Dermis blood vessel endothelial cell (primary cell): ENCODE data around the gene CACNB2. TPM values are rescaled to one million over a fixed set of nuclear protein-coding genes. Genes with fewer than 3 reads are reported as not detected.

Experiments
- DNase-seq: peaks from one replicate; pipeline ENCODE4 v3.0.0; 2010
- total RNA-seq: library from RNA; depleted of rRNA; stranded (reverse); fragments of >200 nt; gene quantifications from 2 replicates; pipeline ENCODE4 v1.2.3, GENCODE V29; 2014

CACNB2 gene
- total RNA-seq, 1 donor from 2014 or later: not detected

- DNase-seq: no peak
Measured at GRCh38 chr10:18456984-18457383, 316.8 kb downstream of the CACNB2 start.

DNA sequence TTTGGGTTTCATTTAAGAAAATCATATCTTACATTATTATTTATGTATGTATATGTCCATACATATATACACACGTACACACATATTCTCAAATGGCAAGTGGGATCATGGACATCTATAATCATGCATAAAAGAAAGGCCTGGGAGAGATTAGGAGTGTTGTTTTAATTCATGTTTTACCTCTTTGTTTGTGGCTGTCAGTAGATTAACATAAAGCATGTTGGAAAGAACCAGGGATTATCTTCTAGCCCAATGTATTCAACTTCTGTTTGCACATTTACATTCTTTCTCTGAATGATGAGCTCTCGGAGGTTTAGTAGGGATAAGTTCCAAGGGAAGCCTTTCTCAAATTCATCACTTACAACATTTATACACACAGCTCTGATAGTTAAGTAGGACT lies 319.8 kb downstream of the CACNB2 start:
- no peak for DNase-seq

DNA sequence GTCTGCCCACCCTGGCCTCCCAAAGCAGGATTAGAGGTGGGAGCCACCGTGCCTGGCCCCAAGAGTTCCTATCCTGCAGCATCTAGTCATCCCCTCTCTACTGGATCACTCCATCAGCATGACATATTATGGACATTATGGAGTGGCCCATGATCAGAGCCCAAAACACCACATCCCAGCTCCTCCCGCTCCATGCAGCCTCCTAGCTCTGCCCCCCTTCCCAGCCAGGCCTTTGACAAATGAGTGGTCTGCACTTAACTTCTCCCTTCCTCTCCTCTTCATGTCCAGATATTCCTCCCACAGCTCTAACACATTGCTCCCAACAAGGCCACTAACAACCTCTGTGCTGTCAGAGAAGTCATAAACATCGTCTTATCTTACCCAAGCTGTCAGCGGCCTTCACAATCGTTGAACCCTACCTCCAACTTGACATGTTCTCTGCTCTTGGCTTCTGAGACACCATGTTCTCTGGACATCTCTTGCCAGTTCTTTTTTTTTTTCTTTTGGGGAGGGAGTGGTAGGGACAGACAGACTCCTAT lies 323.5 kb downstream of the CACNB2 start:
- no peak for DNase-seq

DNA sequence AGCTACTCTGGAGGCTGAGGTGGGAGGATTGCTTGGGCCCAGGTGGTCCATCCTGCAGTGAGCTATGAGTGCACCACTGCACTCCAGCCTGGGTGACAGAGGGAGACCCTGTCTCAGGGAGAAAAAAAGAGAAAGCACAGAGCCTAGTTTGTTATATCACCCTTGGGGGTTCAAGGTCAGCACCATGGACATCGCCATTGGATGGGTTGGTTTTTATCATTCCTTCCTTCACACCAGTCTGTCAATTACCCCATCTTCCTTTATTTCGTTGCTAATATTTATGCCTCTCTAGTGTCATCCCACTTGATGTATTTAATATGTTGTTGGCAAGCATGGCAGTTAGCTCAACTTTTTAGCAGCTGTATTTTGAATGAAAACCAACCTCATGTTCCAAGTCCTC lies 328.9 kb downstream of the CACNB2 start:
- no peak for DNase-seq

GRCh38 chr10:18472977-18473376 lies 332.8 kb downstream of the CACNB2 start:
- no peak for DNase-seq

DNA sequence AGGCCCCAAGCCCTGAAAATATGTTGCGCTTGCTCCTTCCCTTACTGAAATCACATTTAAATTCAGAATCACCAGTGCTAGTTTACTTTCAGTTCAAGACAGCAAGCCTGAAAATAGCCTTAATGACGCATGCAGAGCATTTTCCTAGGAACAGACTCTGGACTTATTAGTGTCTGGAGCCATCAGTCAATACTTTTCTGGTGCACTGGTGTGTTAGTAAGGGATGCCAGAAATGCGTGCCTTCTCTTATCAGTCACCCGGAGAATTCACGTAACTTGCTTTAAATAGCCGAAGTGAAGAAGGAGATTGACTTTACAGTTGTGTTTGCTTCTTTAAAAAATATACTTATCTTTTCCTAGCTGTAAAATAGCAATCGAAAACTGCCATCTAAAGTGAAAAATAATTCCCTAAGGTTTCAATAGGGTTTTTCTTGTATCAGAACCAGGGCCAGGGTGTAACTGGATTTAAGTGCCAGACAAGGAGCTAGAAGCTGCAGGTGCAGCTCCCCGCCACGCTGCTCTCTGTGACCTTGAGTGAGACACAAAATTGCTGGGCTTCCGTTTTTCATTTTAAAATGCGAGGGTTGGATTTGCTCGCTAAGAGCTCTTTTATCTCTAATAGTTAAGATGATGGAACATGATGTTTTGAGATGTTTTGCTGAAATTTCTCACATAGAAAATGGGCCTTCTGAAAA lies 333.3 kb downstream of the CACNB2 start:
- DNase-seq: no peak

DNA sequence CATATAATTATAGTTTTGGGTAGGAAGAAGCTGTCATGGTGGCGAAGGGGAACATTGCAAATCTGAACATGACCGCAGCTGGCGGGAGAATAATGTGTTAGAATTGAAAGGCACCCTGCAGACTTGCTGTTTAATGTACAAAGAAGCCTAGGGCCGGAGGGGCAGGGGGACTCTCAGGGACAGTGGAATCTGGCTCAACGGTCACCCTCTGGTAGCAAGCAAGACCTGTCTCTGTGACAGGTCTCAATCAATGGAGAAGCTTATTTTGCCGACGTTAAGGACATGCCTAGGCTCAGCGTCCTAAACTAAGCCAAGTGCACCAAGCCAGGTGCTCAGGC lies 333.9 kb downstream of the CACNB2 start:
- no peak for DNase-seq

DNA sequence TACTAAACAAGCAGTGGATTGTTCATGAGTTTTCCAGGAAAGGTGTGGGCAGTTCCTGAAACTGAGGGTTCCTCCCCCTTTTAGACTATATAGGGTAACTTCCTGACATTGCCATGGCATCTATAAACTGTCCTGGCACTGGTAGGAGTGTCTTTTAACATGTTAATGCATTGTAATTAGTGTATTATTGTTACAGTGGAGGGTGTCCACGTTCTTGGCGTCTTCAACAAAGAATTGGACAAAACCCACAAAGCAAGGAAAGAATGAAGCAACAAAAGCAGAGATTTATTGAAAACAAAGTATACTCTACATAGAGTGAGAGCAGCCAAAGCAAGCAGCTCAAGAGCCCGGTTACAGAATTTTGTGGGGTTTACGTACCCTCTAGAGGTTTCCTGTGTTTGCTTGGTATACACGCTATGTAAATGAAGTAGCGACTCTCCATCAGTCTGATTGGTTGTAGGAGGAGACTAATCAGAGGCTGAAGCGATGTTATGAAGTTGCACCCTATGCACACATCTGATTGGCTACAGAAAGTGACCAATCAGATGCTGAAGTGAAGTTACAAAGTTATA lies 335.9 kb downstream of the CACNB2 start:
- DNase-seq: no peak

GRCh38 chr10:18478354-18478753 lies 338.1 kb downstream of the CACNB2 start:
- DNase-seq: no peak

DNA sequence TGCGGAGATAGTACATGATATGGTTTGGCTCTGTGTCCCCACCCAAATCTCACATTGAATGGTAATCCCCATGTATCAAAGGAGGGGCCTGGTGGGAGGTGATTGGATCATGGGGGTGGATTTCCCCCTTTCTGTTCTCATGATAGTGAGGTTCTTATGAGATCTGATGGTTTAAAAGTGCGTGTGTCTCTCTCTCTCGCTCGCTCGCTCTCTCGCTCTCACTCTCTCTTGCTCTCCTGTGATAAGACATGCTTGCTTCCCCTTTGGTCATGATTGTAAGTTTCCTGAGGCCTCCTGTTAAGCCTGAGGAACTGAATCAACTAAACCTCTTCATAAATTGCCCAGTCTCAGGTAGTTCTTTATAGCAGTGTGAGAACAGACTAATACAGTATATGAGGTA lies 339.3 kb downstream of the CACNB2 start:
- DNase-seq: no peak

DNA sequence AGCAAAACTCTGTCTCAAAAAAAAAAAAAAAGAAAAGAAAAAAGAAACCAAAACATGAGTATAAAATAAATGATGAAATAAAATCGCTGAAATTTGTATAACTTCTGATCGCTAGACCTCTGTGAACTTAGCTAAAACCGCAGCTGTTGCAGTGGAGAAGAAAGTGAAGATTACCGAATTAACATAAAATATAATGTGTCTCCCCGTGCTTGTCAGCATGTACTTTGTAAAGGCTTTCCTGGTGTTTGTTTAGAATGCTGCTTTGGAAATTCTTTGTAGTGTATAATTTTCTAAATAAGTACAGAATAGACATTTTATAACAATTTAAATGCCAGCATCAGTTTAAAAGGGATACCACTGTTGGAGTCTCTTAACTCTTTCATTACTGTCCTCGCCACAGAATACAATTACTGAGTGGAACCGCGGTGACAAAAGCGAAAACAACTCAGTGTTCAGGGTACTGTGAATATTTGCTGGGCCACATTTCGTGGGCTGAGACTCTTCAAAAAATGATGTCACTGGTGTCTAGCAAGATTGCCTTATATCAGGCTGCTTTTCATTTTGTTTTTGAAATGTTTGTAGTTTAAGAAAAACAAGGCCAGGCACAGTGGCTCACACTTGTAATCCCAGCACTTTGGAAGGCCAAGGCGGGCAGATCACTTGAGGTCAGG lies 343.4 kb downstream of the CACNB2 start:
- no peak for DNase-seq

DNA sequence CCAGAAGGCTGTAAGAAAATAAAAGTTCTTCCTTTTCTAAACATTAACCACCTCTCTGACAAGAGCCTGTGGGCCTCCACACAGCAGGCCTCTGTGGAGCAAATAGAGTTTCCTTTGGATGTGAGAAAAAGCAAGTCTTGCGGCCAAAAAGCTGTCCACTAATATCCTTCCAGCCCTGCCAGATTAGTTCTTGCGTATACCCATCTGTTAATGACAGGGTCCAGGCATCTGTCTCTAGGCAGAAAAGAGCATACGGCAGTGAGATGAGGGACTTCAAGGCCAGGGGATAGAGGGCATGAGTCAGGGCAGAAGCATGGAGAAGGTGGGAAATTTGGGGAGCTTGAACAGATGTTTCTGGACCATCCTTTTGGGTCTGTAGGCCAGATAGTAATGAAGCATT lies 346.2 kb downstream of the CACNB2 start:
- DNase-seq: no peak

GRCh38 chr10:18490755-18491154 lies 350.5 kb downstream of the CACNB2 start:
- DNase-seq: no peak

GRCh38 chr10:18497806-18498369 lies 357.7 kb downstream of the CACNB2 start:
- no peak for DNase-seq

GRCh38 chr10:18498998-18499397 lies 358.8 kb downstream of the CACNB2 start:
- no peak for DNase-seq

DNA sequence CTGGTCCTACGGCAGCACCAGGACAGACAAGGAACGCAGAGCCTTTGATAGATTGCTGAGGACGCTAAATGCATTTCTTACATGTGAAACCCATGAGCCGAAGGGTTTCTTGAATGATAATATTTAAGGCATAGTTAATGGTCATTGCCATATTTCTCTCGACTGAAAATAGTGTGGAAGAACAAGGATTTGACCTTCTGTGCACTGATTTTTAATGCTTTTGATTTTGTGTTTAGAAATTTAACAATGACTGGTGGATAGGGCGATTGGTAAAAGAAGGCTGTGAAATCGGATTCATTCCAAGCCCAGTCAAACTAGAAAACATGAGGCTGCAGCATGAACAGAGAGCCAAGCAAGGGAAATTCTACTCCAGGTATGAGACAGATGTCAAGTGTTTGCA lies 360.4 kb downstream of the CACNB2 start:
- no peak for DNase-seq

DNA sequence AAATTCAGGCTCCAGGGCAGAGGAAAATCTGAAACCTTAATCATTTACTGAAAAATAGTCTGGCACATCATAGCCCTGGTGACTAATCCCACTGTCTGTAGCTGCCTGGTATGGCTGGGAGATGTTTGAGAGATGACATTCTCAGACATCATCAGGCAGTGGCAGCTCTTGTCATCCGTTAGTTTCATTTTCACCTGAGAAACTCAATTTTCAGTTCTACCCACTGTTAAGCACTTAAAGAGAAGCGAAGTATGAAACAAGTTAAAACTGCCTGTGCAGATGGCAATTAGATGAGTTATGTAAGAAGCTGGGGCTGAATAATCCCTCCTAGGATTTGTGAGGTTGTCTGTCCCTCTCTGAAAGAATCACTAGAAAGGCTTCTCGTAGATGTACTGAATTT lies 361.0 kb downstream of the CACNB2 start:
- DNase-seq: no peak

DNA sequence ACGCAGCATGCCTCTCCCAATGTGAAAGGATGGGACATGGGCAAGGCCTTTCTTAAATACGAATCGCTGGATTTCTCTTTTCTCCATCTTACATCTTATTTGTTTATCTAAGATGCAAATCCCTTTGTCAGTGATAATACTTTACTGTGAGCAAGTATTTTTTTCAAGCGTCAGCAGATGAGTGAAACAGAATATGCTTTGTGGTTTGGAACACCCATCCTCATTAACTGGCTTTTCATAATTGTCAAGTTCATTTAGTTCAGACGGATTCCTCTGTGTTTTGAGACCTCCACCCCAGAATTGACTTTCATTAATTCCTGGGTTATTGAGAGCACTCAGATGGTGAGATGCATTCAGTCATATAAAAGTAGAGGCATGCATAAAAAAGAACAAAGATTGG lies 361.4 kb downstream of the CACNB2 start:
- DNase-seq: no peak

DNA sequence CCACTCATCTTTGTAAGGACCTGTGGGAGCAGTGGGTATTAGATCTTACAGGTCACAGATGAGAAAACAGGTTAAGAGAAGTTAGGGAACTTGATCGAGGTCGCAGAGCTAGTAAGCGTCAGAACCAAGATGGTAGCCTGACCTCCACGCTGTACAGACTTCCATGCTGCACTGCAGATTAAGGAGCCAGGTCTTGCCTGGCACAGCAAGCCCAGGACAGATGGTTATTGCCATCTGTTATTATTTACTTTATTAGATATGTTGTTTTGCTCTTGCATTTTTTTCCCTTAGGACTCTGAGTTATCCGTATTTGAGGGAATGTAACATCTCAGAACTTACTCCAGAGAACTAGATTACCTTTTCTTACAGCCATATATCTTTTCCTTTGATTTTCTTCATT lies 363.9 kb downstream of the CACNB2 start:
- no peak for DNase-seq

DNA sequence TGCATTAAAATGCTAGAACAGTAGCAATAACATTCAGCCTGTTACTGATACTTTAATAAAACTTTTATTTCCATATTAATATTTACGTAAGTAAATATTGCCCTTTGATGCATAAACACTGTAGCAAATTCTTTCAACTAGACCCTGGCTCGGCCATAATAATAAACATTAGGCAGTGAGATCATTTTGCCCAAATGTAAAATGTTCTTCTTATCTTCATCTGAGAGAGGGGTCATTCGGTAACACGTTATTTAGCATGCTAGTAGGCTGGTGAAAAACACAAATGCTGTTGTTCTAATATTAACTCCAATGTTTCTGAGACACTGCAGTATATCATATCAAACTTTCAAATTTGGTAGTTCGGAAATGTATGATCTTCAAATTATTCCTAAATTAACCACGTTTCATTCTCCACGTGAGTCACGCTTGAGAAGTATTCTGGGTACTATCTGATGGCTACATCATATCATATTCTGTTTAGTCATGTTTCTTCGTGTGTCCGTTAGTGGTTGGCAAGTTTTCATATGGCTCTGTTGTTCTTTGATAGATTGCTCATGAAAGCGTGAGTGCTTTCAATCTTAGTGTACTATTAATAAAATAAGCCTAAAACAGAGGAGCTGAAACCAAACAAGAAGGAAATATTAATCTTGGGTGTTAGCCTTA lies 365.4 kb downstream of the CACNB2 start:
- DNase-seq: no peak

DNA sequence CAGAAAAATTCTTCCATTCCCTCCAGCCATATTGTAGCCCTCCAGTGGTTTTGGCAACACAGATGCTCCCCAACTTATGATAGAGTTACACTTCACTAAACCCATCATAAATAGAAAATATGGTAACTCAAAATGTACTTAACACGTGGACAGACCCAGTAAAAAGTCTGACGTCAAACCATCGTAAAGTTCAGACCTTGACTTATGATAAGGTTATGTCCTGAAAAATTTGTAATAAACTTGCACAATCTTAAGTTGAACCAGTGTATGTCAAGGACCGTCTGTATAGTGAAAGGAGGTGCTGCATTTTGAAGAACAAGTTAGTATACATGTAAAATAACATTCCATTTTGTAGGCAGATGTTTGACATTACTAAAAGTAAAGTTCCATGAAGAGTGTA lies 368.4 kb downstream of the CACNB2 start:
- no peak for DNase-seq

DNA sequence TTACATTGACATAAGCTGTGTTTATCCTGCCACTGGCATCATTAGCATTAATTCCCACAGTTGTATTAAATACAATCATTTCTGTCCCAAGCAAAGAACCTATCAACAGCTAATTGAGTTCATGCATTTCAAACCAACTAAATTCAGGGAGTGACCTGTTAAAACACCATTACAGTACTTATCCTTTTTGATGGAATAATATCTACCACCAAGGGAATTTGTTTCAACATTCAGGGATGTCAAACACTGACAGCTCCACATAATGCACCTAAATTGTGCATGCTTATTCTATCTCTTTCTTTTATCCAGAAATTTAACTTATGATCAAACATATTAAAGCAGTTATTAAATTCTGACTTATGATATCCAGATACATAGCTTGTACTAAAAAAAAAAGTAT lies 374.3 kb downstream of the CACNB2 start:
- DNase-seq: no peak

DNA sequence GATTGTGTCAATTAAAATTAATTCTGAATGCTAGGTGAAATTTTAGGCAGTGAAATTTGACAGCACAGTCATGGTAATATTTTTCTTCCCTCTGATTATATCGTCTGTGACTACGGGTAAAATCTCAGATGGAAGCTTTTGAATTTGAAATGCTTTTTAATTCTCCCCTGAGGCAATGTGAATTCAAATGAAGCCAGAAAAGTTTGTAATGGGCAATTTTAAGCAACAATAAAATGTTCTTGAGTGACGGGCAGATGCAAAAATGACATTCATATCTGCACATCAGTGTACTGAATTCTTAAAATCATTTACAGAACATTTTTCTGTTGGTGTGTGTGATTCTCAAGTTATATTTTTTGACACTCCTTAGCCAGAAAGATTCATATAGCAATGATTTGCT lies 376.6 kb downstream of the CACNB2 start:
- no peak for DNase-seq
